ENCODE measurements around the gene SLC25A28.

Gene SLC25A28

DNA sequence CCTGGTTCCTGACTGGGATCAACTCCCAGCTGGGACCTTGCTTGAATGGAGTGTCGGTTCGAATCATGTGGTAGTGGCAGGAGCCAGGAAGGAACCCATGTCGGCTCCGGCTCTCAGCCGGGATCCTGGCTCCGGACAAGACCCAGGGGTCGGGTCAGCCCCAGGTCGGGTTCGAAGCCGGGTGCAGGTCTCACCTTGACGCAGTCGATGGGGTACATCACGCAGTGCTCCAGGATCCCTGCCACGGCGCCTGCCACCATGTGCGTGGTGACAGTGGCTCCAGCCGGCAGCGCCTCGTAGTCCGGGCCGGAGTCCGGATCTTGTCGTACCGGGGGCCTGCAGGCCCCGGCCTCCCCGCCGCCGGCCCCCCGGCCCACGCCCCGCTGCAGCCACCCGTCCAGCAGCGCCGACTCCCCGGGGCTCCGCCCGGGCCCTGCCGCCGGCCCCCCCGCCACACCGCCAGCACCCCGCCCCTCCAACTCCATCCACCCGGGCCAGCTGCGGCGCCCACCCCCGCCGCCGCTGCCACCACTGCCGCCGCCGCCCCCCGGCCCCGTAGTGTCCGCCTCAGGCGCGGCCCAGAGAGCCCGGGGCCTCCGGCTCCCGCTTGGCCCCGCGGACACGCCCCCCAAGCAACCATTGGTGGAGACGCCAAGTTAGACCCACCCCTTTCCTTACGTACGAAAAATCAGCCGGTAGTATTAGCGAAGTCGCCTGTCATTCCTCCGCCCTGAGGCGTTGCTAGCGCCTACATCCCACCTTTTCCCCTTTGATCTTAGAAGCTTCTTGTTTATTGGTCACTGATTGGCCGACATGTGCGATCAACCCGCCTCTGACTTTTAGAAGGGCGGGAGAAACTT, at the start of gene SLC25A28:
Gene SLC25A28 (minus strand): TSS at position 589 of the 860 bp plus-strand sequence. CDS start 104 bp downstream, at position 485.
- H3K4me1 Mint-ChIP-seq: peaks cover 40% of the 10 kb centered on the region
- DNase-seq (peak; percentile 90 to 96), ATAC-seq (peak; percentile 85)
- H3K27ac Mint-ChIP-seq: peak within 1 kb of the TSS; percentile 98 to 99
- peak within 1 kb of the TSS; percentile 83 to 88 for H3K4me3 Mint-ChIP-seq
- H3K27me3 Mint-ChIP-seq: no peaks in the 10 kb centered on the region
- H3K9me3 Mint-ChIP-seq: no peaks in the 10 kb centered on the region

- no peaks in the 10 kb centered on the region for H3K27me3 Mint-ChIP-seq
- H3K4me1 Mint-ChIP-seq: no peaks in the 10 kb centered on the region
- no peaks in the 10 kb centered on the region for H3K9me3 Mint-ChIP-seq
- DNase-seq: no peak
- ATAC-seq: no peak
- no peak overlapping the region for H3K27ac Mint-ChIP-seq
- H3K4me3 Mint-ChIP-seq: no peak overlapping the region
Measured at GRCh38 chr10:99667108-99667751, 47.0 kb upstream of the SLC25A28 start.

DNA sequence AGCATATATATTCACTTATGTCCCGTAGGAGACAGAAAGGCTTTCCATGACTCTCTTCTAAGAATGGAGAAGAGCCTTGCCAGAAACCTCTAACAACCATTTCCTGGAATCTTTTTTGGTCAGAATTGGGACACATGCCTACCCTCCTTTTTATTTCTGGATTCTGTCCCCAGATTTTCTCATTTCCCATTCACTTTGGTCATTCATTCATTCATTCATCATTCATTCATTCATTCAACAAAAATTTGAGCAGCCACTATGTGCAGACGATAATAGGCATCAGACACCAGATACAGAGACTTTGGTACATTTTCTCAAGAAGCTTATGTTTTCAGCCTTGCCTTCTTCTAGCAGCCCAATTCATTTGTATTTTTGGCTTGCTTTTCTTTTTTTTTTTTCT, 45.1 kb upstream of the SLC25A28 start:
- H3K27me3 Mint-ChIP-seq: no peaks in the 10 kb centered on the region
- H3K9me3 Mint-ChIP-seq: no peaks in the 10 kb centered on the region
- H3K4me1 Mint-ChIP-seq: peaks cover under 1% of the 10 kb centered on the region
- ATAC-seq (no peak), DNase-seq (no peak)
- no peak overlapping the region for H3K4me3 Mint-ChIP-seq
- no peak overlapping the region for H3K27ac Mint-ChIP-seq

DNA sequence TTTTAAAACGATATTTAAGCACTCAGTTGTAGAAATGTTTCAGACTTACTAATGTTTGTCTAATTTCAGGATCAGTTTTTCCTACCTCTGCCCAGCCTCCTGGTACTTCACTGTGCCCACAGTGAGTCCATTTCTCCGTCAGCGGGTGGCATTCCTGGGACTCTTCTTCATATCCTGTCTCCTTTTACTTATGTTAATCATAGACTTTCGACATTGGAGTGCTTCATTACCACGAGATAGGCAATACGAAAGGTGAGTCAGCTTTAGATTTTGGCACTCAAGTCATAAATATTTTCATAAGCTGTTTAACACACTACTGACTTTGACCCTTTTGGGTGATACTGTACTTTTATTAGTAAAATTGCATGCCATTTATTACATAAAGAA, 41.1 kb upstream of the SLC25A28 start:
- no peak for DNase-seq
- H3K27me3 Mint-ChIP-seq: peaks cover 13% of the 10 kb centered on the region
- ATAC-seq: no peak
- H3K4me1 Mint-ChIP-seq: peaks cover 28% of the 10 kb centered on the region
- no peaks in the 10 kb centered on the region for H3K9me3 Mint-ChIP-seq
- H3K27ac Mint-ChIP-seq: no peak overlapping the region
- H3K4me3 Mint-ChIP-seq: no peak overlapping the region

GRCh38 chr10:99660662-99661376, 40.6 kb upstream of the SLC25A28 start:
- Mint-ChIP-seq H3K9me3 (no peaks in the 10 kb centered on the region), H3K27ac (no peak overlapping the region), H3K27me3 (peaks cover 18% of the 10 kb centered on the region), H3K4me3 (no peak overlapping the region), H3K4me1 (peaks cover 28% of the 10 kb centered on the region)
- ATAC-seq (no peak), DNase-seq (no peak)

- DNase-seq (no peak), ATAC-seq (no peak)
- no peaks in the 10 kb centered on the region for H3K9me3 Mint-ChIP-seq
- H3K4me1 Mint-ChIP-seq: peaks cover 28% of the 10 kb centered on the region
- H3K27me3 Mint-ChIP-seq: peaks cover 22% of the 10 kb centered on the region
- H3K4me3 Mint-ChIP-seq: peak overlapping the region; percentile 90 to 95
- H3K27ac Mint-ChIP-seq: peak overlapping the region; percentile 9 to 96
Measured at GRCh38 chr10:99659868-99660366, 39.7 kb upstream of the SLC25A28 start.

- Mint-ChIP-seq H3K27ac (peak within 1 kb of the TSS; percentile 95 to 96), H3K4me3 (peak within 1 kb of the TSS; percentile 90 to 95), H3K4me1 (peaks cover 28% of the 10 kb centered on the region), H3K9me3 (no peaks in the 10 kb centered on the region), H3K27me3 (peaks cover 22% of the 10 kb centered on the region)
- ATAC-seq: peak; percentile 99
- peak; percentile 91 to 95 for DNase-seq
Measured at GRCh38 chr10:99659031-99659867, 39.0 kb upstream of the SLC25A28 start, which contains the start of gene ENTPD7. ENTPD7 (plus strand) TSS chr10:99659509; CDS start chr10:99659957, 448 bp downstream.

- H3K27me3 Mint-ChIP-seq: peaks cover 22% of the 10 kb centered on the region
- H3K4me1 Mint-ChIP-seq: peaks cover 28% of the 10 kb centered on the region
- ATAC-seq (peak; percentile 41), DNase-seq (peak; percentile 36 to 52)
- H3K4me3 Mint-ChIP-seq: peak overlapping the region; percentile 90 to 95
- no peaks in the 10 kb centered on the region for H3K9me3 Mint-ChIP-seq
- H3K27ac Mint-ChIP-seq: peak overlapping the region; percentile 95 to 96
Measured at GRCh38 chr10:99658622-99659030, 38.4 kb upstream of the SLC25A28 start.

GRCh38 chr10:99656199-99657064, 36.2 kb upstream of the SLC25A28 start:
- H3K27me3 Mint-ChIP-seq: peaks cover 22% of the 10 kb centered on the region
- no peak for ATAC-seq
- DNase-seq: no peak
- H3K27ac Mint-ChIP-seq: no peak overlapping the region
- H3K4me1 Mint-ChIP-seq: peaks cover 28% of the 10 kb centered on the region
- no peak overlapping the region for H3K4me3 Mint-ChIP-seq
- no peaks in the 10 kb centered on the region for H3K9me3 Mint-ChIP-seq

DNA sequence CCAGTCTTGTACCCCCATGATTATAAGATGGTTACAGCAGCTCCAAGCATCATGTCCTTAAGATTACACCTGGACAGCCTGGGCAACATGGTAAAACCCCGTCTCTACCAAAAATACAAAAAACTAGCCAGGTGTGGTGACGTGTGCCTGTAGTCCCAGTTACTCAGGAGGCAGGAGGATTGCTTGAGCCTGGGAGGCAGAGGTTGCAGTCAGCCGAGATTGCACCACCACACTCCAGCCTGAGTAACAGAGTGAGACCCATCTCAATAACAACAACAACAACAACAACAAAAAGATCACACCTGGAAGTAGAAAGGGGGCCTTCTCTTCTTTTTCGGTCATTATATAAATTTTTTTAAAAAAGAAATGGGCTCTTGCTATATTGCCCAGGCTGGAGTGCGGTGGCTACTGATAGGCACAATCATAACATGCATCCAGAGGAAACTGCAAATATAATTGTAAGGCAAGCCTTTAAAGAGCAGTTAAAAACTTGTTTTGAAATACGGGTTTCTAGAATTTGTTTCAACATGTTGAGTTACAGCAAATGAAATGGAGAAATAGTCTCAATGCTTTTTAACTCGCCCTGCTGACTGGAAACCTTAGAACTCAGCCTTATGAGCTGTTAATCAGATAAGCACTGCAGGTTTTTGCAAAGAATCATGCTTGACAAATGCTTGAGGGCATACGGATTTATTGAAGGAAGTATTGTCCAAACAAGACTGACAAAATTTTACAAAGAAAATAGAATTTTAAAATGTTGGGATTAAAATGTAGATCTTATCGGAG, 34.3 kb upstream of the SLC25A28 start:
- Mint-ChIP-seq H3K9me3 (no peaks in the 10 kb centered on the region), H3K27me3 (peaks cover 34% of the 10 kb centered on the region), H3K27ac (no peak overlapping the region), H3K4me3 (no peak overlapping the region), H3K4me1 (peaks cover 20% of the 10 kb centered on the region)
- ATAC-seq: no peak
- no peak for DNase-seq

- ATAC-seq (no peak), DNase-seq (no peak)
- Mint-ChIP-seq H3K27ac (no peak overlapping the region), H3K4me1 (peaks cover 6% of the 10 kb centered on the region), H3K27me3 (peaks cover 44% of the 10 kb centered on the region), H3K4me3 (no peak overlapping the region), H3K9me3 (no peaks in the 10 kb centered on the region)
Measured at GRCh38 chr10:99652800-99653390, 32.7 kb upstream of the SLC25A28 start.

DNA sequence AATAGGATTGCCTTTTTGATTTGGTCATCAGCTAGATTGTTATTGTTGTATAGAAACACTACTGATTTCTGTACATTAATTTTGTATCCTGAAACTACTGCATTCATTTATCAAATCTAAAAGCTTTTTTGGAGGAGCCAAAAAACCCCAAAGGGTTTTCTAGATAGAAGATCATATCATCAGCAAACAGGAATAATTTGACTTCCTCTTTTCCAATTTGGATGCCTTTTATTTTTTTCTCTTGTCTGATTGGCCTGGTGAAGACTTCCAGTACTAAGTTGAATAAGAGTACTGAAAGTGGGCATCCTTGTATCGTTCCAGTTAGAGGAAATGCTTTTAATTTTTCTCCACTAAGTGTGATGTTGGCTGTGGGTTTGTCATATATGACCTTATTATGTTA, 28.5 kb upstream of the SLC25A28 start:
- Mint-ChIP-seq H3K4me1 (no peaks in the 10 kb centered on the region), H3K4me3 (no peak overlapping the region)

DNA sequence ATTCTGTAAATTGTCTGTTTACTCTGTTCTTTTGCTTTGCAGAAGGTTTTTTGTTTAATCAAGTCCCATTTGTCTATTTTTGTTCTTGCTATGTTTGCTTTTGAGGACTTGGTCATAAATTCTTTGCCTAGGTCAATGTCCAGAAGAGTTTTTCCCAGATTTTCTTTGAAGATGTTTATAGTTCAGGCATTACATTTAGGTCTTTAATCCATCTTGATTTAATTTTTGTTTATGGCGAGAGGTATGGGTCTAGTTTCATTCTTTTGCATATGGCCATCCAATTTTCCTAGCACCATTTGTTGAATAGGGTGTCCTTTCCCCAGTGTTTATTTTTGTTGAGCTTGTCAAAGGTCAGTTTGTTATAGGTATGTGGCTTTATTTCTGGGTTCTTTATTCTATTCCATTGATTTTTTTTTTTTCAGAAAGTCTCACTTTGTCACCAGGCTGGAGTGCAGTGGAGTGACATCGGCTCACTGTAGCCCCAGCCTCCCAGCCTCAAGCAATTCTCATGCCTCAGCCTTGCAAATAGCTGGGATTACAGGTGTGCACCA, 27.4 kb upstream of the SLC25A28 start:
- H3K4me3 Mint-ChIP-seq: no peak overlapping the region
- no peak overlapping the region for H3K27ac Mint-ChIP-seq
- DNase-seq (no peak), ATAC-seq (no peak)
- peaks cover 6 to 9% of the 10 kb centered on the region in 2 donors for H3K9me3 Mint-ChIP-seq
- H3K27me3 Mint-ChIP-seq: peaks cover 44% of the 10 kb centered on the region
- no peaks in the 10 kb centered on the region for H3K4me1 Mint-ChIP-seq

More for the DNA sequence above, 28.5 kb upstream of the SLC25A28 start:
- DNase-seq (no peak), ATAC-seq (no peak)
- Mint-ChIP-seq H3K9me3 (peaks cover 6 to 9% of the 10 kb centered on the region in 2 donors), H3K27me3 (peaks cover 40% of the 10 kb centered on the region), H3K27ac (no peak overlapping the region)

All from stimulated activated naive CD8-positive, alpha-beta T cell treated with anti-CD3 and anti-CD28 coated beads, Interleukin-15, amount 100 ng/mL, for 72 hours (primary cell).